Fibroblast of lung (primary cell): ENCODE results near the gene XYLT1.

Experiments used
- EZH2 ChIP-seq: IDR thresholded peaks from 2 replicates; pipeline ENCODE4 v1.5.1; 2012; ENCODE audit warnings: low read length, control low read depth, mild to moderate bottlenecking; ENCODE audit errors: missing control alignments
- TF ChIP-seq, protein P1 (sequence below), 2 donors: IDR thresholded peaks in 1 of 2; conservative IDR thresholded peaks in 1 of 2; 1 replicate in 1 of 2; 2 replicates in 1 of 2; pipeline ENCODE4 v1.5.1; 2011 to 2012; ENCODE audit warnings: low read length in 2 of 2, control low read depth in 1 of 2, inconsistent platforms in 1 of 2, low read depth in 1 of 2, mild to moderate bottlenecking in 1 of 2

- TF ChIP-seq, protein P1, sequence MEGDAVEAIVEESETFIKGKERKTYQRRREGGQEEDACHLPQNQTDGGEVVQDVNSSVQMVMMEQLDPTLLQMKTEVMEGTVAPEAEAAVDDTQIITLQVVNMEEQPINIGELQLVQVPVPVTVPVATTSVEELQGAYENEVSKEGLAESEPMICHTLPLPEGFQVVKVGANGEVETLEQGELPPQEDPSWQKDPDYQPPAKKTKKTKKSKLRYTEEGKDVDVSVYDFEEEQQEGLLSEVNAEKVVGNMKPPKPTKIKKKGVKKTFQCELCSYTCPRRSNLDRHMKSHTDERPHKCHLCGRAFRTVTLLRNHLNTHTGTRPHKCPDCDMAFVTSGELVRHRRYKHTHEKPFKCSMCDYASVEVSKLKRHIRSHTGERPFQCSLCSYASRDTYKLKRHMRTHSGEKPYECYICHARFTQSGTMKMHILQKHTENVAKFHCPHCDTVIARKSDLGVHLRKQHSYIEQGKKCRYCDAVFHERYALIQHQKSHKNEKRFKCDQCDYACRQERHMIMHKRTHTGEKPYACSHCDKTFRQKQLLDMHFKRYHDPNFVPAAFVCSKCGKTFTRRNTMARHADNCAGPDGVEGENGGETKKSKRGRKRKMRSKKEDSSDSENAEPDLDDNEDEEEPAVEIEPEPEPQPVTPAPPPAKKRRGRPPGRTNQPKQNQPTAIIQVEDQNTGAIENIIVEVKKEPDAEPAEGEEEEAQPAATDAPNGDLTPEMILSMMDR (conservative IDR thresholded peaks at IDR 0.05 in 1 of 2, IDR thresholded peaks at IDR 0.05 in 1 of 2; ENCODE audit: low read depth in 1 of 2, low read length in 2 of 2) = no peak
- no peak for TF ChIP-seq EZH2
These were observed 3.8 kb upstream of the XYLT1 start for GRCh38 chr16:17474572-17474971.
